ACHN (cell line): ENCODE measurements around the gene PTGDR2.

Source experiments
- DNase-seq: peaks from one replicate; pipeline ENCODE4 v3.0.0-alpha.2; 2015
- in situ Hi-C: cut with HindIII; loops from 2 replicates; pipeline ENCODE4 v1.10.0; 2017; ENCODE audit warnings: low sequenced_read_pairs, low pct_ligation_motif_present, low pct_unique_long_range_greater_than_20kb

PTGDR2 gene

DNA sequence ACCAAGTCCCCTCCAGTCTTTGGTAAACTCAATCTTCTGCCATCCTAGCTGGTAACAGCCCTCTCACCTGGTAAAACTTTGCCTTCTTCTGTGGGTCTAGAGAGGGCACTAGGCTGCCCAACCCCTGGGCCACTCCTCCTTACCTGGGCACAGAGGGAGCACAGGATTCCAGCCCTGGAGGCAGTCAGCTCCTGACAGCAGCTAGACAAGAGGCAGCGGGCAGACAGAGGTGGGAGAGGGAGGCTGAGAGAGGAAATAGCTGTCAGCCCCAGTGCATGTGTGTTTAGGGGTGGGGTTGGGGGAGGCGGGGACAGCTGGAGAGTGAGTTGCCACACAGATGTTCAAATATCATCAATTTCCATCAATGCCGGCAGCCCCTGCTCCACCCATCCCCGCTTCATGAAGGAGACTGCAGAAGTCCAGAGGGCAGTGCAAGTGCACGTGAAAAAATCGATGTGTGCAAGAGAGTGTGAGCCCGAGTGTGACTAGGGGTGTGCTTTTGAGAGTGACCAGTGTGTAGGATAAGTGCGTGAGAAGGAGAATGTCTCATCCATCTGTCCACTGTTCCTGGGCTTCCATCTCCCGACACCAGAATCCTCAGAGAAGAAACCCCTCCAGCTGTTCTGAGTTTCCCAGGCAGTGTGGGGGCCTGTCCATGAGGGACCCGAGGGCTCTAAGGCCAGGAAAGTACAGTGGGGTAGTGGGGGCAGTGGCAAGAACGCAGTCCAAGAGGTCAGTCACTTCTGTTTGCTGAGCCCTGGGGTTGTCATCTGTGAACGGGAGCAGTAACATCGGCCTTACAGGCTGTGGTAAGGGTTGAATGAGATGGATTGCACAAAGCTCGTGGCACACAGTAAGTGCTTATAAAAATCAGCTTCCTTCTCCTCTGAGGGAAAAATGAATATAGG lies at the start of gene PTGDR2:
TSS of gene PTGDR2 (minus strand) at position 225 of the 908 bp plus-strand sequence. CDS start 2,228 bp downstream, outside the sequence.
- DNase-seq: no peak
- in situ Hi-C loops: no loop called here

- DNase-seq: no peak
- in situ Hi-C loops: no loop called here
These were observed 49.3 kb upstream of the PTGDR2 start for GRCh38 chr11:60905047-60905446.

- in situ Hi-C loops: no loop called here
- no peak for DNase-seq
These were observed 46.9 kb upstream of the PTGDR2 start for GRCh38 chr11:60902625-60903024.

- no peak for DNase-seq
- in situ Hi-C loops: no loop called here
These were observed 45.1 kb upstream of the PTGDR2 start for GRCh38 chr11:60900673-60901404.

DNA sequence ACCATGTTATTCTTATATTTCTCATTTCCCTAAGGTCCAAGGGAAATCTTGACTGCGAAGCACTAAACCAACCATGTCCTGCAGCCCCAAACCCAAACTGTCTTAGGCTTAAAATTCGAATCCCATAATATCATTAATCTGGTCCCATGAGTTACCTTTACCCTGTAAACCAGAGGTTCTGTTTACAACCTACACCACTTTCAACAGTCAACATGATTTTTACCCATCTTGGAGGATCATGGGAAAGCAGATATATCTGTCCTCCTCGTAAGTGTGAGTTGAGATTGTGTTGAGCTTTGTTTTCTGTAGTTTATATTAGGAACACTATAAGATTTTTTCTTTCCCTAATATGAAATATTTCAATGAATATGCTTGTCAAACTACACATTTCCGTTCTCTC lies 44.2 kb upstream of the PTGDR2 start:
- in situ Hi-C loops: no loop called here
- DNase-seq: no peak

GRCh38 chr11:60899046-60899936 lies 43.5 kb upstream of the PTGDR2 start:
- peak; percentile 67 for DNase-seq
- in situ Hi-C loops: no loop called here

DNA sequence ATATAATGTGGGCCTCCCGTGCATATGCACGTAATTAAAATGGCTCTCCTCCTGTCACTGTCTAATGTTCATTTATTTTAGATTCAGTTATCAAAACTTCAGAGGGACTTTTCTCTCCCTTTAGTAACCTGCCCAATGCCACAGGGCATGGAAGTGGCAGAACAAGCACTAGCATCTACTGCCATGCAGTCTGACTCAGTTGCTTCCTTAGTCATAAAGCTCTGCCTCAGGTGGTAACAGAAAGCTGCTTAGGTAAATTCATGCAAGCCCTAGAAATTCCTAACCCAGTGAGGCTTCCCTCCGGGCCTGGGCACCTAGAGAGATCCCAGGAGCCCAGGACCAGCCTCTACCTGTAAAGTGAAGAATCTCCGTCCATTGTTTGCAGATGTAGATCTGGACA lies 41.7 kb upstream of the PTGDR2 start:
- in situ Hi-C loops: no loop called here
- DNase-seq: no peak

DNA sequence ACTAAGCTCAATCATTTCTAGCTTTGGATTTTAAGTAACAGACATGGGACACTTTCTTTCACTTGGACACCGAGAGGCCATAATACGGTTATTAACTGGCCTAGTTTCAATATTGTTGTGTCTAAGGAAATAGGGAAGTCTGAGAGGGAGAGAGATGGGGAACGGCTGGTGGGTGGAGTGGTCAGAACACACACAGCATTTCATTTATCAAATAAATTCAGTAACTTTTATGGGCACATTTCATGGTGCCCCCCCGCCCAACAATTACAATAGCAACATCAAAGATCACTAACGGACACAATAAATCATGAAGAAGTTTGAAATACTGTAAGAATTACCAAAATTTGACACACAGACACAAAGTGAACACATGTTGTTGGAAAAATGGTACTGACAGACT lies 39.9 kb upstream of the PTGDR2 start:
- in situ Hi-C loops: no loop called here
- DNase-seq: no peak

DNA sequence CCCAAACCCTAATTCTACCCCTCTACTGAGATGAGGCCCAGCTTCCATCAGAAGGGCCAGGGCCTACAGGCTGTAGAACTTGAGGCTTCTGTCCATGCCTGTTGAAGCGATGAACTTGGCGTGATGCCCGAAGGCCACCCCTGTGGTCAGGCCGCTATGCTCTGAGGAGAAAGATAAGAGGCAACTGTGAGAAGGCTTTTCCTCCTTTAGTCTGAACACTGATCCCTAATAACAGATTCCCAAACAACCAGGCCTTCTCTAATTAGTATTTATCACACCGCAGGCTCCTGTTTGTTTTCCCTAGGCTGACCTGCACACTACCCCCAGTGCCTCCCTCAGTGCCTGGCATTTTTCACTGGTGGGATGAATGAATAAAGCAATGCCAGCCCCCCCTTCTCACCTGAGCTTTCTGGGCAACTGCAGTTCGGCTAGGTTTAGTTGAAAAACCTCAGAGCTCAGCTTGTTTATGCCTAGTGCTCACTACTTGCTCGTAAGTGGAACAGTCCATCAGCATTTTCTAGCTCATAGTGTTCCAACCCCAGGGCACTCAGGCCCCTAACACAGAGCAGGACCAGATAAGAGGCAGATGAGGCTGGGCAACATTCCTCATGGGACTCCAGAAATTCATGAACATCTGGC lies 35.5 kb upstream of the PTGDR2 start:
- DNase-seq: no peak

GRCh38 chr11:60890696-60891095 lies 34.9 kb upstream of the PTGDR2 start:
- no peak for DNase-seq
- in situ Hi-C loops: no loop called here

More for the DNA sequence above, 35.5 kb upstream of the PTGDR2 start:
- in situ Hi-C loops: no loop called here

DNA sequence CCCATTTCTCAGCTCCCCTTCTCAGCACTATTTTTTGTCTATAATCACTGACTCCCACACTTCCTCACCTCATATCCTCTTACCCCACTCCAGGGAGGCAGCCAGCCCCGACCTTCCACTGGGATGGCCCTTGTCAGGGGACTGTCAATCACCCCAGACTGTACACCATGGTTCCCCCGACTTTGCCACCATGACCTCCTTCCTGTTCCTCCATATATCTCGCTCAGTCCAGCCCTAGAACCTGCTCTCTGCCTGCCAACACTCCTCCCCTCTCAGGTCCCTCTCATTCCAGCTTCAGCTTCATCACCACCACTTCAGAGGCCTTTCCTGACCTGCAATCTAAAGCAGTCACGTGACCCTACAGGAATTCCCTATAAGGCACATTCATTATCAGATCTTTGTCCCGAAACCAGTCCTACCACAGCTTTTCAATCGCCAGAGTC lies 34.1 kb upstream of the PTGDR2 start:
- DNase-seq: no peak
- in situ Hi-C loops: no loop called here

GRCh38 chr11:60887556-60887955 lies 31.8 kb upstream of the PTGDR2 start:
- peak; percentile 49 for DNase-seq
- in situ Hi-C loops: no loop called here

DNA sequence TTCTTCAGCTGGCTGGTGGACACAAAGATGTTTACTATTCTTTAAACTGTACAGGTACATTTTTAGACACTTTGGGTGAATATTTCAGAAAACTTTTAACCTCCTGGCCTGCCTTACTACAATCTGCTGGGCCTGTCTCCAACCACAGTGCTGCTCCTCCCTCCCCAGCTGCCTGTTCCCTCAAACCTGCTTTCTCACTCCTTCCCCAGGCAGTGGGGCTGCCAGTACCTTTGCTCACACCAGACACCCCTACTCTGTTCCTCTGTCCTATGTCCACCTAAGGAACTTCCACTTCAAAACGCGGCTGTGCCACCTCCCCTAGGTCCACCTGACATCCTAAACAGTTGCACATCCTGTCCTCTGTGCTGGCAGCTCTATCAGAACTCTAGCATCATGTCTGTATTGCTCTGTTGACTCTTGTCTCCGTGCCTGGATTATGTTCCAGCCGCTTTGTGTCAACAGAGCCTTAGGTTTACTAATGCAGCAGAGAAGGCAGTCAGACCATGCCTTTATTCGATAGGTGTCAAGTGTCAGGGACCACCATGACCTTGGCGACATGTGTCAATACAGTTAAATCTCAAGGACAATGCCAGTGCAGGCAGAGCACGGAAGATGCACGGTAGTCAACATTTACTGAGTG lies 25.0 kb upstream of the PTGDR2 start:
- in situ Hi-C loops: no loop called here
- no peak for DNase-seq

GRCh38 chr11:60879971-60880588 lies 24.3 kb upstream of the PTGDR2 start:
- in situ Hi-C loops: no loop called here
- no peak for DNase-seq

GRCh38 chr11:60879104-60879503 lies 23.4 kb upstream of the PTGDR2 start:
- DNase-seq: no peak
- in situ Hi-C loops: no loop called here

DNA sequence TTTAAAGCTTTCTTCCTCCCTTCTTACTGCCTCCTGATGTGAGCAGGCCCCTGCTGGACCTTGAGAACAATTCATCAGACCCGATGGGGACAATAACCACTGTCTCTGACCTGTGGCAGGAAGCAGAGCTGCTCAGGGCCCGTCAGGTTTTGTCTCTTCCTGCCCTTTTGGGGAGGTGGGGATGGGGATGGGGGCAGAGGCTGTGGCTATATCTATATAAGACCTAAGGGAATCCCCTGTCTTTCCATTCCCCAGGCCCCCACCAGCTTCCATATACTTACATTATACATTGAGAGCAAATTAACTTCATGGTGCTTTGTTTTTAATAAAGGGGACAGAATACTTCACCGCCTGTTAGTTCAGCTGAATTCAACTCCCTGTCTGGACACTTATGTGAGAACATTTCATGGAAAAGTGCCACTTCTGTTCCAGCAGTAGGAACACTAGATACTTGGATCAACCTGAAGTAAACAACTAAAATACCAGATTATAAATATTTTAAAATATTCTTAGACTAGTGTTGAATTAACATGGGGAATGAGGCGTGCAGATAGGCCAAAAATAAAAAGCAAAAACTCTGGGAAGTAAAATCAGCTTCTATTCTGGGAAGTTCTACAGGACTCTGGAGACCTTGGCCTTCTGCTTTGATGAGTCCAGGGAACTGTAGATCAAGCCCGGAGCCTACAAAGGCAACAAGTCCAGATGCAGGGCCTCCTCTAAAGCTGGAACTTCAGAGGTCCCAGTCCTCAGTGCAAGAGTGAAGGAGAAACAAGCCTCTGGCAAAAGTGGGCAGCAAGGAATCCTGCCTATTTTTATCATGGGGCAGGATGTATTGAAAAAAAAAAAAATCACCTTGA lies 22.7 kb upstream of the PTGDR2 start:
- in situ Hi-C loops: no loop called here
- DNase-seq: no peak

GRCh38 chr11:60876168-60876485 lies 20.4 kb upstream of the PTGDR2 start:
- in situ Hi-C loops: no loop called here
- no peak for DNase-seq
